HepG2 (cell line): Measurements from ENCODE around the gene TARBP2. TPM values are rescaled to one million over a fixed set of nuclear protein-coding genes. Genes with fewer than 3 reads are reported as not detected.
A peak's percentile ranks its signal among the peaks of the same experiment; 100 is the strongest.

Experiments used
- ARID5B ChIP-seq: IDR thresholded peaks from 2 replicates; pipeline ENCODE4 v1.4.0; 2020; ENCODE audit warnings: mild to moderate bottlenecking, missing genetic modification reagents
- ATF7-NPFF ChIP-seq: sonication (generic); formaldehyde crosslinking; IDR thresholded peaks from 2 replicates; pipeline ENCODE4 v1.8.1; 2023; ENCODE audit warnings: mild to moderate bottlenecking, low read depth, missing genetic modification reagents, moderate library complexity
- BHLHE40 ChIP-seq: IDR thresholded peaks from 2 replicates; pipeline ENCODE4 v1.6.1; 2011; ENCODE audit warnings: low read length, improper control_type of control experiment
- DPF2 ChIP-seq: sonication (generic); formaldehyde crosslinking; IDR thresholded peaks from 2 replicates; pipeline ENCODE4 v1.4.0; 2020; ENCODE audit warnings: mild to moderate bottlenecking, low read depth, missing genetic modification reagents, borderline replicate concordance
- FOXM1 ChIP-seq: sonication (generic); formaldehyde crosslinking; IDR thresholded peaks from 2 replicates; pipeline ENCODE4 v1.5.0; 2020; ENCODE audit warnings: missing genetic modification reagents
- IRF9 ChIP-seq: sonication (generic); formaldehyde crosslinking; IDR thresholded peaks from 2 replicates; pipeline ENCODE4 v1.8.0; 2022; ENCODE audit warnings: missing genetic modification reagents, mild to moderate bottlenecking, borderline replicate concordance
- KLF13 ChIP-seq: sonication (generic); formaldehyde crosslinking; IDR thresholded peaks from 2 replicates; pipeline ENCODE4 v1.4.0; 2020; ENCODE audit warnings: mild to moderate bottlenecking, missing genetic modification reagents
- MED8 ChIP-seq: sonication (generic); formaldehyde crosslinking; IDR thresholded peaks from 2 replicates; pipeline ENCODE4 v1.8.1; 2023; ENCODE audit warnings: mild to moderate bottlenecking, missing genetic modification reagents; ENCODE audit not compliant: insufficient replicate concordance
- MLLT10 ChIP-seq: sonication (generic); formaldehyde crosslinking; IDR thresholded peaks from 2 replicates; pipeline ENCODE4 v1.4.0; 2020; ENCODE audit warnings: missing genetic modification reagents
- MXD4 ChIP-seq: IDR thresholded peaks from 2 replicates; pipeline ENCODE4 v1.6.1; 2016; ENCODE audit warnings: mild to moderate bottlenecking, missing biosample characterization, missing genetic modification reagents
- RFX5 ChIP-seq: IDR thresholded peaks from 2 replicates; pipeline ENCODE4 v1.6.1; 2011; ENCODE audit warnings: low read depth, low read length, improper control_type of control experiment
- SKI ChIP-seq: fragments of 450-650 bp; IDR thresholded peaks from one replicate; pipeline ENCODE4 v1.6.1; 2018; ENCODE audit warnings: mild to moderate bottlenecking; ENCODE audit not compliant: partially characterized antibody
- SMC3 ChIP-seq: IDR thresholded peaks from 2 replicates; pipeline ENCODE4 v1.6.1; 2011; ENCODE audit warnings: low read length, improper control_type of control experiment
- SMYD3 ChIP-seq: sonication (generic); formaldehyde crosslinking; IDR thresholded peaks from 2 replicates; pipeline ENCODE4 v1.8.1; 2023; ENCODE audit warnings: mild to moderate bottlenecking, missing genetic modification reagents
- TRIM22 ChIP-seq: fragments of 450-650 bp; IDR thresholded peaks from 2 replicates; pipeline ENCODE4 v1.6.1; 2017
- ZNF251 ChIP-seq: sonication (generic); formaldehyde crosslinking; IDR thresholded peaks from 2 replicates; pipeline ENCODE4 v1.9.0; 2021; ENCODE audit warnings: mild to moderate bottlenecking, missing genetic modification reagents
- ZNF333 ChIP-seq: sonication (generic); formaldehyde crosslinking; IDR thresholded peaks from 2 replicates; pipeline ENCODE4 v1.4.0; 2020; ENCODE audit warnings: mild to moderate bottlenecking, missing genetic modification reagents, borderline replicate concordance
- ZNF446 ChIP-seq: sonication (generic); formaldehyde crosslinking; IDR thresholded peaks from 2 replicates; pipeline ENCODE4 v1.5.0; 2020; ENCODE audit warnings: mild to moderate bottlenecking, missing genetic modification reagents
- ZNF558 ChIP-seq: sonication (generic); formaldehyde crosslinking; IDR thresholded peaks from 2 replicates; pipeline ENCODE4 v1.9.0; 2022; ENCODE audit warnings: mild to moderate bottlenecking, missing genetic modification reagents, borderline replicate concordance
- ZNF670 ChIP-seq: sonication (generic); formaldehyde crosslinking; IDR thresholded peaks from 2 replicates; pipeline ENCODE4 v1.8.0; 2022; ENCODE audit warnings: mild to moderate bottlenecking, missing genetic modification reagents, borderline replicate concordance
- polyA plus RNA-seq, 8 experiments: library from polyadenylated mRNA; depleted of rRNA in 3 of 8; stranded (reverse) in 7 of 8; unstranded in 1 of 8; fragments of >200 nt; fragmentation: Illumina TruSeq in 4 of 8; extraction: Trizol in 4 of 8; gene quantifications; 2 replicates each; pipeline versions ENCODE4 v1.2.1 to v1.2.3, GENCODE V29; 2011 to 2016; ENCODE audit warnings: low read depth in 4 of 8, missing spikeins in 1 of 8, mixed read lengths in 1 of 8; ENCODE audit not compliant: insufficient read depth in 1 of 8
- total RNA-seq, 5 experiments: library from RNA; depleted of rRNA; stranded (reverse); fragments of >200 nt; fragmentation: Illumina TruSeq; extraction: Trizol; gene quantifications; 2 replicates each; pipeline ENCODE4 v1.2.3, GENCODE V29; 2016; ENCODE audit warnings: low read depth in 1 of 5
- TF ChIP-seq, protein P1 (sequence below): sonication (generic); formaldehyde crosslinking; IDR thresholded peaks from 2 replicates; pipeline ENCODE4 v1.5.0; 2020; ENCODE audit warnings: mild to moderate bottlenecking, missing genetic modification reagents, borderline replicate concordance

Gene TARBP2
- total and polyA plus RNA-seq, 2 of the 13 experiments (the other 11 are each of a cell fraction or from before 2014, with no cell fraction given), result 47.0 to 55.5 TPM

DNA sequence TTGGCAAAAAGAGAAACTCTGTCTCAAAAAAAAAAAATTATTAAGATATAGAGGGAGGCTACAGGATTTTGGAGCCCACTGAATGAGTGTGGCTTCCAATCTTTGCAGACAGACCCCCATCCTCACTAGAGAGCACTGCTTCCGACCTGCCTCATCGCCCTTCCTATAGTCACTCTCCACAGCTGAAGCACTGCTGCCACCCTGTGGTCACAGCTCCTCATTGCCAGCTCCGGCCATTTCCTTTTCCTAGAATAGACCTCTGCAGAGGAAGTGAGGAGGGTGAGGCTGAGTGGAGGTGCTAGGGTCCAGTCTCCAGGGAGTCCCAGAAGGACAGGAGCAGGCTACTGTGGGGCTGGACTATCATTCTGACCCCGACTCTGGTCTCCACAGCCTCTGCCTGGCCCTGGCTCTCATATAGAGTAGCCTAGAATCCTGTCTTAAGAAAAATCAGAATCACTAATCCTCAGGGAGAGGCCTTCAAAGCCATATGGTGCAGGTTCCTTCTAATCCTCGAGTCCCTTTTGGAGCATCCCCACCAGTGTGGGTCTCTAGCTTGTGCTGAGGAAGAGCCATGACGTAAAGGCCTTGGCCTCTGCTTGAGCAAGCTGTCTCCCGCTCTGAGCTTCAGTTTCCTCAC is 7.6 kb downstream of the TARBP2 start (continued):
- no peak for TF ChIP-seq MLLT10 (CRISPR knock-in tag)
- TF ChIP-seq SMYD3 (CRISPR knock-in tag), result no peak
- TF ChIP-seq ZNF333 (CRISPR knock-in tag), result no peak
- TF ChIP-seq SKI, result no peak
- no peak for TF ChIP-seq ZNF446
- no peak for TF ChIP-seq TRIM22
- TF ChIP-seq DPF2, result no peak
- no peak for TF ChIP-seq FOXM1
- TF ChIP-seq IRF9, result no peak
- TF ChIP-seq ZNF251, result no peak
- TF ChIP-seq, protein P1, sequence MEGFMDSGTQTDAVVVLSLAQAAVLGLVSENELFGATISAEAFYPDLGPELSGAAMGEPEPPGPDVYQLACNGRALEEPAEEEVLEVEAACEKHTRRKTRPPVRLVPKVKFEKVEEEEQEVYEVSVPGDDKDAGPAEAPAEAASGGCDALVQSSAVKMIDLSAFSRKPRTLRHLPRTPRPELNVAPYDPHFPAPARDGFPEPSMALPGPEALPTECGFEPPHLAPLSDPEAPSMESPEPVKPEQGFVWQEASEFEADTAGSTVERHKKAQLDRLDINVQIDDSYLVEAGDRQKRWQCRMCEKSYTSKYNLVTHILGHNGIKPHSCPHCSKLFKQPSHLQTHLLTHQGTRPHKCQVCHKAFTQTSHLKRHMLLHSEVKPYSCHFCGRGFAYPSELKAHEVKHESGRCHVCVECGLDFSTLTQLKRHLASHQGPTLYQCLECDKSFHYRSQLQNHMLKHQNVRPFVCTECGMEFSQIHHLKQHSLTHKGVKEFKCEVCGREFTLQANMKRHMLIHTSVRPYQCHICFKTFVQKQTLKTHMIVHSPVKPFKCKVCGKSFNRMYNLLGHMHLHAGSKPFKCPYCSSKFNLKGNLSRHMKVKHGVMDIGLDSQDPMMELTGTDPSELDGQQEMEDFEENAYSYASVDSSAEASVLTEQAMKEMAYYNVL, result no peak
- 0 out of 2 replicates have a peak, but pooled peaks have one; percentile 12 for TF ChIP-seq ARID5B (CRISPR knock-in tag)
- TF ChIP-seq RFX5, result no peak
- no peak for TF ChIP-seq KLF13
- TF ChIP-seq MXD4, result no peak
- TF ChIP-seq ZNF670 (CRISPR knock-in tag), result no peak
- TF ChIP-seq SMC3, result peak; percentile 89
- TF ChIP-seq ZNF558 (CRISPR knock-in tag), result no peak
- TF ChIP-seq ATF7-NPFF, result no peak
- no peak for TF ChIP-seq MED8 (CRISPR knock-in tag)
- no peak for TF ChIP-seq BHLHE40
